Kidney glomerular epithelial cell (primary cell): ENCODE measurements around the gene CA5B.
"Not testable (repeated sequence)": the region's sequence is repeated elsewhere in the genome, so short reads cannot be mapped to it uniquely, and the experiment has no call there.

ENCODE experiments used
- DNase-seq: peaks from one replicate; lab custom pipeline; 2025; lab: John Stamatoyannopoulos, UW

The CA5B gene

GRCh38 chrX:15814771-15815365 lies 76.8 kb downstream of the CA5B start:
- no peak for DNase-seq

GRCh38 chrX:15815779-15816437 lies 77.8 kb downstream of the CA5B start:
- DNase-seq: no peak

GRCh38 chrX:15816438-15816809 lies 78.4 kb downstream of the CA5B start:
- DNase-seq: no peak

- DNase-seq: no peak
Observed at GRCh38 chrX:15816886-15817285, 78.8 kb downstream of the CA5B start.

- no peak for DNase-seq
Observed at GRCh38 chrX:15820106-15821073, 82.3 kb downstream of the CA5B start.

- no peak for DNase-seq
Observed at GRCh38 chrX:15822922-15823321, 84.9 kb downstream of the CA5B start.

- DNase-seq: no peak
Observed at GRCh38 chrX:15825936-15826335, 87.9 kb downstream of the CA5B start.

GRCh38 chrX:15829217-15829616 lies 91.1 kb downstream of the CA5B start:
- no peak for DNase-seq

- DNase-seq: not testable (repeated sequence)
Observed at GRCh38 chrX:15831347-15831746, 93.3 kb downstream of the CA5B start.

GRCh38 chrX:15834053-15834452 lies 96.0 kb downstream of the CA5B start:
- DNase-seq: no peak

GRCh38 chrX:15834827-15835595 lies 96.9 kb downstream of the CA5B start:
- no peak for DNase-seq
